Liver (tissue), 3 donors: ENCODE measurements around the gene TMEM100.

Experiments
- ATF3 ChIP-seq: IDR thresholded peaks from 2 replicates; pipeline ENCODE4 v1.6.1; 2016; ENCODE audit warnings: antibody characterized with exemption
- CTCF ChIP-seq: fragments of 150-350 bp; IDR thresholded peaks from 2 replicates; pipeline ENCODE4 v1.5.1; 2017; ENCODE audit warnings: improper control_type of control experiment, low read depth, low read length; ENCODE audit not compliant: missing input control
- FOXA1 ChIP-seq: IDR thresholded peaks from 2 replicates; pipeline ENCODE4 v1.6.1; 2016; ENCODE audit warnings: antibody characterized with exemption
- GABPA ChIP-seq, 2 donors: IDR thresholded peaks in 1 of 2; conservative IDR thresholded peaks in 1 of 2; 2 replicates each; pipeline ENCODE4 v1.6.1; 2016; ENCODE audit warnings: antibody characterized with exemption in 2 of 2, mild to moderate bottlenecking in 1 of 2, moderate library complexity in 1 of 2
- MAX ChIP-seq: IDR thresholded peaks from 2 replicates; pipeline ENCODE4 v1.6.1; 2016; ENCODE audit warnings: antibody characterized with exemption
- RAD21 ChIP-seq, 2 donors: IDR thresholded peaks; 2 replicates each; pipeline ENCODE4 v1.6.1; 2016; ENCODE audit warnings: antibody characterized with exemption in 2 of 2, mild to moderate bottlenecking in 2 of 2
- SP1 ChIP-seq: IDR thresholded peaks from 2 replicates; pipeline ENCODE4 v1.6.1; 2018; ENCODE audit warnings: antibody characterized with exemption, mild to moderate bottlenecking
- TAF1 ChIP-seq: conservative IDR thresholded peaks from 2 replicates; pipeline ENCODE4 v1.6.1; 2016; ENCODE audit warnings: antibody characterized with exemption, mild to moderate bottlenecking
- YY1 ChIP-seq: IDR thresholded peaks from 2 replicates; pipeline ENCODE4 v1.6.1; 2016; ENCODE audit warnings: antibody characterized with exemption, mild to moderate bottlenecking
- donor health status: healthy.
- donor health status: healthy.

GRCh38 chr17:55764610-55765009 is 41.9 kb upstream of the TMEM100 start:
- TF ChIP-seq CTCF (no peak), GABPA (IDR thresholded peaks at IDR 0.05 in 1 of 2, conservative IDR thresholded peaks at IDR 0.05 in 1 of 2) (no peak), YY1 (peak; percentile 17), SP1 (no peak), RAD21 (IDR thresholded peaks at IDR 0.05) (no peak), MAX (no peak), ATF3 (no peak), FOXA1 (peak; percentile 39), TAF1 (no peak)
